Tibial nerve (tissue), 4 donors: ENCODE measurements around the gene LPAR1. TPM values are rescaled to one million over a fixed set of nuclear protein-coding genes. Genes with fewer than 3 reads are reported as not detected.

Experiments used
- DNase-seq, 2 donors: peaks; one replicate each; pipeline ENCODE4 v3.0.0-alpha.2; 2019; ENCODE audit warnings: low spot score in 2 of 2
- H3K27ac ChIP-seq, 4 donors: fragments of 200-600 bp; sonication (generic) in 3 of 4; one replicate each; pipeline ENCODE4 v1.5.1; 2017 to 2019; ENCODE audit warnings: mild to moderate bottlenecking in 1 of 4
- H3K27me3 ChIP-seq, 2 donors: fragments of 200-600 bp; sonication (generic) in 1 of 2; one replicate each; pipeline versions ENCODE4 v1.5.1 to v1.6.0; 2017 to 2019
- H3K36me3 ChIP-seq, 3 donors: fragments of 200-600 bp; sonication (generic); one replicate each; pipeline ENCODE4 v1.5.1; 2018 to 2019
- H3K4me1 ChIP-seq, 4 donors: fragments of 200-600 bp; sonication (generic) in 3 of 4; one replicate each; pipeline ENCODE4 v1.5.1; 2017 to 2019
- H3K4me3 ChIP-seq, 4 donors: fragments of 200-600 bp; sonication (generic) in 3 of 4; one replicate each; pipeline ENCODE4 v1.5.1; 2017 to 2019; ENCODE audit warnings: mild to moderate bottlenecking in 1 of 4, moderate library complexity in 1 of 4
- H3K9me3 ChIP-seq, 4 donors: fragments of 200-600 bp; sonication (generic) in 3 of 4; one replicate each; pipeline ENCODE4 v1.5.1; 2017 to 2019
- EP300 ChIP-seq, 2 donors: sonication (generic); formaldehyde crosslinking; IDR thresholded peaks; one replicate each; pipeline ENCODE4 v1.6.1; 2017; ENCODE audit warnings: antibody characterized with exemption in 2 of 2, mild to moderate bottlenecking in 1 of 2
- POLR2A ChIP-seq, 2 donors: fragments of 450-650 bp; IDR thresholded peaks; one replicate each; pipeline ENCODE4 v1.6.1; 2017; ENCODE audit warnings: antibody characterized with exemption in 2 of 2, mild to moderate bottlenecking in 2 of 2, moderate library complexity in 2 of 2
- whole genome bisulfite sequencing, 2 donors: methylation state at CpG; one replicate each; pipeline ENCODE4 v1.1.5; 2018; 5-methylcytosine and 5-hydroxymethylcytosine counted together
- total RNA-seq, 4 donors: library from RNA; depleted of rRNA; stranded (reverse); fragments of >200 nt; gene quantifications; one replicate each; pipeline ENCODE4 v1.1.0, GENCODE V29; 2016
- TF ChIP-seq, protein P1 (sequence below), 5 experiments: fragments of 200-600 bp in 3 of 5; fragments of 450-650 bp in 2 of 5; sonication (generic) in 3 of 5; IDR thresholded peaks; one replicate each; pipeline ENCODE4 v1.5.1; 2016 to 2019; ENCODE audit warnings: antibody characterized with exemption in 5 of 5, mild to moderate bottlenecking in 3 of 5, moderate library complexity in 2 of 5

LPAR1 gene
- total RNA-seq, 4 donors from 2014 or later, result 156 to 238 (median 199) TPM

DNA sequence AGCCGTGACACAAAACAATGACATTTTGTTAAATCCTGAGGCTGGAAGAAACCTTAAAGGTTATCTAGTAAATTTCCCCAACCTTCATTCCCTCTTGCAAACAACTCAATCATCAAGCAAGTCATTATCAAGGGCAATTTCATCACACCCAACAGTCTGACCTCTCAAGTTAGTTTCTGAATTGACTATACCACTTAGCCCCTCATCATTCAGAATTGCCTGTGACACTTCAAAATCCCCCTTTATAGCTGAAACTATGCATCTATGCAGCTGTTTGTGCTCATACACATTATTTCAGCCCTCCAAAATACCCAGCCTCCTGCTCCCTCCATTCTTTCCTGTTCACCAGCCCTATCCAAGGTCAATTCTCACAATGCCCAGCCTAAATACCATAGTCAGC lies 24.6 kb downstream of the LPAR1 start:
- H3K4me1 ChIP-seq, result peaks cover 0 to 71% (median 19%) of the 10 kb centered on the region in 4 donors
- 32 to 44% methylated on average over 1 of the region's 1 CpG for WGBS, 2 donors
- no peak for DNase-seq

DNA sequence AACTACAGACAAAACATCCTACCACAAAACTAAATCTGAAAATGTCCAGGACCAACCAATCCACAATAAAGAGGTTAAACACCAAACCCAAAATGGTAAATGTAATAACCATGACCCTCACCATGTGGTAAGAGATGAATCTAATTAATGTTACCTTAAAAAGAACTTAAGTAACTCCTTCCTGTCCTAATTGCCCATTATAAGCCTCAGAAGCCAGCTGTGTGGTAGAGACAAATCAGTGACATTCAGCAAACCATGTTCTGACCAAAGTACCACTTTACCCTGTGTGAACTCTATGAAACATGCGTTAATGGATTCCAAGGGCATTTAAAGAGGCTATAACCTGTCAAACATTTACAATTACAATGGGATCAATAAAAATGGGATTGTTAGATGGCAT lies 25.0 kb downstream of the LPAR1 start:
- no peaks in the 10 kb centered on the region for H3K27me3 ChIP-seq
- peaks cover 0 to 7% (median 0%) of the 10 kb centered on the region in 3 donors for H3K36me3 ChIP-seq
- WGBS, 2 donors, result 25 to 44% methylated on average over 1 of the region's 1 CpG
- peak overlapping the region in 3 of 4 donors; percentile 21 to 69 (median 55) for H3K27ac ChIP-seq
- peaks cover 0 to 71% (median 19%) of the 10 kb centered on the region in 4 donors for H3K4me1 ChIP-seq
- TF ChIP-seq EP300 (IDR thresholded peaks at IDR 0.05), result no peak
- TF ChIP-seq, protein P1, sequence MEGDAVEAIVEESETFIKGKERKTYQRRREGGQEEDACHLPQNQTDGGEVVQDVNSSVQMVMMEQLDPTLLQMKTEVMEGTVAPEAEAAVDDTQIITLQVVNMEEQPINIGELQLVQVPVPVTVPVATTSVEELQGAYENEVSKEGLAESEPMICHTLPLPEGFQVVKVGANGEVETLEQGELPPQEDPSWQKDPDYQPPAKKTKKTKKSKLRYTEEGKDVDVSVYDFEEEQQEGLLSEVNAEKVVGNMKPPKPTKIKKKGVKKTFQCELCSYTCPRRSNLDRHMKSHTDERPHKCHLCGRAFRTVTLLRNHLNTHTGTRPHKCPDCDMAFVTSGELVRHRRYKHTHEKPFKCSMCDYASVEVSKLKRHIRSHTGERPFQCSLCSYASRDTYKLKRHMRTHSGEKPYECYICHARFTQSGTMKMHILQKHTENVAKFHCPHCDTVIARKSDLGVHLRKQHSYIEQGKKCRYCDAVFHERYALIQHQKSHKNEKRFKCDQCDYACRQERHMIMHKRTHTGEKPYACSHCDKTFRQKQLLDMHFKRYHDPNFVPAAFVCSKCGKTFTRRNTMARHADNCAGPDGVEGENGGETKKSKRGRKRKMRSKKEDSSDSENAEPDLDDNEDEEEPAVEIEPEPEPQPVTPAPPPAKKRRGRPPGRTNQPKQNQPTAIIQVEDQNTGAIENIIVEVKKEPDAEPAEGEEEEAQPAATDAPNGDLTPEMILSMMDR (IDR thresholded peaks at IDR 0.05), result no peak
- TF ChIP-seq POLR2A (IDR thresholded peaks at IDR 0.05), result no peak
- no peak for DNase-seq
- no peaks in the 10 kb centered on the region for H3K9me3 ChIP-seq
- no peak overlapping the region for H3K4me3 ChIP-seq

More for the DNA sequence above, 24.6 kb downstream of the LPAR1 start:
- Histone ChIP-seq H3K9me3 (no peaks in the 10 kb centered on the region), H3K4me3 (no peak overlapping the region), H3K27me3 (no peaks in the 10 kb centered on the region), H3K36me3 (peaks cover 0 to 7% (median 0%) of the 10 kb centered on the region in 3 donors), H3K27ac (peak overlapping the region in 3 of 4 donors; percentile 21 to 69 (median 55))
- TF ChIP-seq EP300 (IDR thresholded peaks at IDR 0.05), result no peak
- no peak for TF ChIP-seq POLR2A (IDR thresholded peaks at IDR 0.05)
- TF ChIP-seq, protein P1 (IDR thresholded peaks at IDR 0.05), result no peak

DNA sequence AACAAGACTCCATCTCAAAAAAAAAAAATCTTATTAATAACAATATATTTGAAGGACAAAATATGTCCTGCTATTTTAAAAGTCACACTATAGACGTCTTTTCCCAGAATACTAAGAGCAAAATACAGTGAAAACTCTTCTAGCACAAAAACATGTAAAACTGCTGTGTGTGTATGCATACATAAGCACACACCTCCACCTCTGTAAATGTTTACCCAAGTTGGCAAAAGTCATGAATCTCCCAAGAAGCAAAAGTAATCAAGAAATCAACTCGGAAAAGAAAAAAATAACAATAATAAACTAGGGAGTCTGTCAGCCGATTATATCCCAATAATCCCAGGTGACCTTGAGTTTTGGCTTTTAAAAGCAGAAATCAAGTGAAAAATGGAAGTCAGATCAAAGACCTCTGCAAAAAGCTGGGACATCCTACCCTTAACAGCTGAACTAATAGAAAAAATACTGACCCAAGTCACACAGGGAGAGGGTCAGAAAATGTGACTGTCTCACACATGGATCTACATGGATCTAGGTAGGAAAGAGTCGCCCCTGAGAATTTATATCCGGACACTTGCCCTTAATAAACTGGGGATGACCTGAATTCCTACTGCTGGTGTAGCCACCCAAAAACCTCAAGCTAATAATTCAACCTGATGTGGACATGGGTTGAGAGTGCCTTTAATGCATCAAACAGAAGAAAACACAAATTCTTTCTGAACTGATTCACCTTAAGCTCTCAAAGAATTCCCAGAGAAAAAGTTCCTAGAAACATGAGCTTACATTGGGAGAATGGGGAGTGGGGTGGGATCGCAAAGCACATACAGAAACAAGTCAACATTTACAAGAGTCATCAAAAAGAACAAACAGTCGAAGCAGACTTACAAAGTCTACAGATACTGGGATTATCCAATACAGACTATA lies 29.9 kb downstream of the LPAR1 start:
- TF ChIP-seq EP300 (IDR thresholded peaks at IDR 0.05), result no peak
- TF ChIP-seq, protein P1 (IDR thresholded peaks at IDR 0.05), result no peak
- TF ChIP-seq POLR2A (IDR thresholded peaks at IDR 0.05), result no peak
- Histone ChIP-seq H3K27me3 (no peaks in the 10 kb centered on the region), H3K4me1 (peaks cover 0 to 64% (median 13%) of the 10 kb centered on the region in 4 donors), H3K4me3 (no peak overlapping the region), H3K27ac (peak overlapping the region in 2 of 4 donors; percentile 11 to 47), H3K36me3 (peaks cover 0 to 7% (median 0%) of the 10 kb centered on the region in 3 donors), H3K9me3 (no peaks in the 10 kb centered on the region)
- WGBS, 2 donors, result 55 to 65% methylated on average over 7 of the region's 7 CpGs
- DNase-seq, result no peak

DNA sequence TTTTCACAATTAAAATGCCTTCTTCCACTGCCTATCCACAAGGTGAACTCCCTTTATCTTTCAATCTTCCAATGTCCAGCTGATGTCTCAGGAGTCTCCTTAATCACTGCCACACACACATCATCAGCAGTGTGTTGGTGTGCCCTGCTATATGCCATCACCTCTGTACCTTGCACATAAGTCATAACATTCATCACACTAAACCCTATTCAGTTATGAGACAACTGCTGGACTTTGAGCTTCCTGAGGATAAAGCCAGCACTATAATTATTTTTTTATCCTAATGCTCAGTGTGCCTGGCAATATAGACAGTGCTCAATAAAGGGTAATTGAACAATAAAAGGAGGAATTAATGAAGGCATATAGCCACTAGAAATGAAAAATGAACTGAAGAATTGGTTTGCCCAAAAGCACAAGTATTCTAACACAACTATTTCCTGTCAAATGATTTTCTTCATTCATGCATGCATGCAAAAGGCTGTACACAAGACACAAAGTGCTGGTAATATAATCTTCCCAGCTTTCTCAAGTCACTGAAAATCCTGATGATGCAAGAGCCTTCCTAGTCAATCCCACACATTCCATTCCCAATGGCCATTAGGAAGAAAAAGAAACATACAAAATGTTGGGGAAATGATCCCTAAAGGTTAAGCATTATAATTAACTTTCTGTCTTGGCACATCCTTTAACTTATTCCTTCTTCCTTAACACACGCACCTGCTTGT lies 32.4 kb downstream of the LPAR1 start:
- no peak for TF ChIP-seq POLR2A (IDR thresholded peaks at IDR 0.05)
- TF ChIP-seq, protein P1 (IDR thresholded peaks at IDR 0.05), result no peak
- Histone ChIP-seq H3K4me1 (peaks cover 0 to 71% (median 18%) of the 10 kb centered on the region in 4 donors), H3K36me3 (peaks cover 0 to 2% (median 0%) of the 10 kb centered on the region in 3 donors), H3K27me3 (no peaks in the 10 kb centered on the region), H3K9me3 (no peaks in the 10 kb centered on the region), H3K4me3 (no peak overlapping the region), H3K27ac (peak overlapping the region in 1 of 4 donors; percentile 40)
- DNase-seq, result no peak
- 76 to 80% methylated on average over 1 of the region's 1 CpG for WGBS, 2 donors
